H9 (cell line): Measurements from ENCODE around the gene CCSER1. TPM values are rescaled to one million over a fixed set of nuclear protein-coding genes. Genes with fewer than 3 reads are reported as not detected.

Experiments
- DNase-seq: peaks from one replicate; pipeline ENCODE4 v3.0.0-alpha.2; 2017
- H2AFZ ChIP-seq: one replicate; pipeline ENCODE4 v1.6.1; 2013; ENCODE audit warnings: mild to moderate bottlenecking, low read length, control low read depth, moderate library complexity
- H2AK5ac ChIP-seq: 2 replicates; pipeline ENCODE4 v1.6.1; 2013; ENCODE audit warnings: low read length, control low read depth, mixed read lengths; ENCODE audit not compliant: insufficient read length
- H2BK120ac ChIP-seq: one replicate; pipeline ENCODE4 v1.6.1; 2013; ENCODE audit warnings: low read depth, mild to moderate bottlenecking, low read length, control low read depth, inconsistent platforms; ENCODE audit not compliant: poor library complexity, severe bottlenecking
- H2BK12ac ChIP-seq: 2 replicates; pipeline ENCODE4 v1.6.1; 2013; ENCODE audit warnings: low read length, control low read depth, mixed read lengths, low read depth; ENCODE audit not compliant: insufficient read length
- H2BK15ac ChIP-seq: 2 replicates; pipeline ENCODE4 v1.6.1; 2013; ENCODE audit warnings: low read depth, low read length, control low read depth
- H2BK20ac ChIP-seq: one replicate; pipeline ENCODE4 v1.6.1; 2013; ENCODE audit warnings: low read depth, mild to moderate bottlenecking, low read length, control low read depth, inconsistent platforms; ENCODE audit not compliant: poor library complexity, severe bottlenecking
- H2BK5ac ChIP-seq: 2 replicates; pipeline ENCODE4 v1.6.1; 2013; ENCODE audit warnings: low read length, control low read depth, mixed read lengths; ENCODE audit not compliant: insufficient read length
- H3K14ac ChIP-seq: 2 replicates; pipeline ENCODE4 v1.6.1; 2013; ENCODE audit warnings: low read length, control low read depth; ENCODE audit not compliant: insufficient read depth
- H3K18ac ChIP-seq: 2 replicates; pipeline ENCODE4 v1.6.1; 2013; ENCODE audit warnings: low read depth, mild to moderate bottlenecking, mixed read lengths, low read length, control low read depth; ENCODE audit not compliant: insufficient read length
- H3K23ac ChIP-seq: 2 replicates; pipeline ENCODE4 v1.6.1; 2013; ENCODE audit warnings: low read length, control low read depth, mixed read lengths, low read depth; ENCODE audit not compliant: insufficient read length
- H3K23me2 ChIP-seq: 2 replicates; pipeline ENCODE4 v1.6.1; 2013; ENCODE audit warnings: low read depth, mild to moderate bottlenecking, mixed read lengths, low read length, control low read depth; ENCODE audit not compliant: insufficient read length, poor library complexity, severe bottlenecking
- H3K27ac ChIP-seq: 2 replicates; pipeline ENCODE4 v1.5.1; 2013; ENCODE audit warnings: low read length, control low read depth, mixed read lengths, low read depth; ENCODE audit not compliant: insufficient read length
- H3K27me3 ChIP-seq: 2 replicates; pipeline ENCODE4 v1.6.1; 2013; ENCODE audit warnings: low read length, control low read depth, inconsistent platforms; ENCODE audit not compliant: insufficient read depth
- H3K4ac ChIP-seq: 2 replicates; pipeline ENCODE4 v1.6.1; 2013; ENCODE audit warnings: low read depth, mild to moderate bottlenecking, control low read depth, inconsistent platforms, low read length, moderate library complexity
- H3K4me1 ChIP-seq: 2 replicates; pipeline ENCODE4 v1.6.1; 2013; ENCODE audit warnings: low read length, control low read depth, inconsistent platforms; ENCODE audit not compliant: insufficient read depth
- H3K4me2 ChIP-seq: 2 replicates; pipeline ENCODE4 v1.6.1; 2013; ENCODE audit warnings: low read length, control low read depth, mixed read lengths; ENCODE audit not compliant: insufficient read length, insufficient read depth
- H3K56ac ChIP-seq: 2 replicates; pipeline ENCODE4 v1.6.1; 2013; ENCODE audit warnings: low read depth, mild to moderate bottlenecking, mixed read lengths, low read length, control low read depth; ENCODE audit not compliant: insufficient read length
- H3K79me1 ChIP-seq: 2 replicates; pipeline ENCODE4 v1.6.1; 2013; ENCODE audit warnings: low read depth, mild to moderate bottlenecking, moderate library complexity, low read length, control low read depth, inconsistent platforms; ENCODE audit not compliant: insufficient read depth, poor library complexity, severe bottlenecking
- H3K79me2 ChIP-seq: 2 replicates; pipeline ENCODE4 v1.6.1; 2013; ENCODE audit warnings: low read length, control low read depth, inconsistent platforms; ENCODE audit not compliant: insufficient read depth
- H3K9ac ChIP-seq: 2 replicates; pipeline ENCODE4 v1.6.1; 2013; ENCODE audit warnings: low read length, control low read depth, mixed read lengths; ENCODE audit not compliant: insufficient read length; ENCODE audit errors: extremely low read depth
- H3K9me3 ChIP-seq: one replicate; pipeline ENCODE4 v1.6.1; 2013; ENCODE audit warnings: low read depth, low read length, inconsistent platforms; ENCODE audit not compliant: control insufficient read depth
- H3T11ph ChIP-seq: one replicate; pipeline ENCODE4 v1.6.1; 2013; ENCODE audit warnings: mild to moderate bottlenecking, low read length, control low read depth, inconsistent platforms
- H4K20me1 ChIP-seq: one replicate; pipeline ENCODE4 v1.6.1; 2013; ENCODE audit not compliant: control insufficient read depth, insufficient read length, insufficient read depth
- H4K5ac ChIP-seq: 2 replicates; pipeline ENCODE4 v1.6.1; 2013; ENCODE audit warnings: low read depth, mild to moderate bottlenecking, mixed read lengths, low read length, control low read depth; ENCODE audit not compliant: insufficient read length
- H4K8ac ChIP-seq: replicated peaks from 2 replicates; pipeline ENCODE4 v1.6.1; 2013; ENCODE audit warnings: low read length, control low read depth, mixed read lengths, low read depth; ENCODE audit not compliant: insufficient read length
- H4K91ac ChIP-seq: 2 replicates; pipeline ENCODE4 v1.6.1; 2013; ENCODE audit warnings: low read depth, mild to moderate bottlenecking, moderate library complexity, mixed read lengths, low read length, control low read depth; ENCODE audit not compliant: insufficient read length
- H3K27ac Mint-ChIP-seq, 3 experiments: 2 replicates in 2 of 3; 3 replicates in 1 of 3; pipeline ENCODE4 v1.8.0; 2020 to 2021; ENCODE audit warnings: mixed read lengths in 3 of 3, mild to moderate bottlenecking in 1 of 3, moderate library complexity in 1 of 3
- H3K27me3 Mint-ChIP-seq: 2 replicates; pipeline ENCODE4 v1.8.0; 2021; ENCODE audit warnings: low read depth, mild to moderate bottlenecking, moderate library complexity, mixed read lengths
- H3K36me3 Mint-ChIP-seq, 3 experiments: 2 replicates in 2 of 3; 3 replicates in 1 of 3; pipeline ENCODE4 v1.8.0; 2020 to 2021; ENCODE audit warnings: low read depth in 3 of 3, mixed read lengths in 3 of 3; ENCODE audit not compliant: insufficient read depth in 1 of 3
- H3K4me1 Mint-ChIP-seq, 2 experiments: 2 replicates each; pipeline ENCODE4 v1.8.0; 2020; ENCODE audit warnings: mixed read lengths in 2 of 2
- H3K4me3 Mint-ChIP-seq, 2 experiments: 2 replicates in 1 of 2; 3 replicates in 1 of 2; pipeline ENCODE4 v1.8.0; 2020 to 2021; ENCODE audit warnings: mild to moderate bottlenecking in 2 of 2, mixed read lengths in 2 of 2, moderate library complexity in 1 of 2
- H3K9me3 Mint-ChIP-seq, 2 experiments: 2 replicates in 1 of 2; 3 replicates in 1 of 2; pipeline ENCODE4 v1.8.0; 2020; ENCODE audit warnings: mild to moderate bottlenecking in 2 of 2, mixed read lengths in 2 of 2, moderate library complexity in 1 of 2
- CTCF ChIP-seq: fragments of 200-600 bp; sonication (generic); conservative IDR thresholded peaks from 3 replicates; pipeline ENCODE4 v1.8.0; 2021; ENCODE audit warnings: antibody characterized with exemption, mild to moderate bottlenecking
- WGBS: extraction: QIAGEN DNeasy Blood & Tissue Kit; methylation state at CpG from one replicate; pipeline ENCODE4 v1.1.7; 2013; ENCODE audit warnings: missing lambda C conversion rate, low lambda C conversion rate, mixed read lengths; ENCODE audit not compliant: insufficient read length; ENCODE audit errors: extremely low coverage; 5-methylcytosine and 5-hydroxymethylcytosine counted together
- total RNA-seq: library from RNA; stranded (reverse); gene quantifications from 2 replicates; pipeline ENCODE4 v1.2.1, GENCODE V29; 2021

The CCSER1 gene
- total RNA-seq, 1 experiment from 2014 or later: 0.37 TPM

GRCh38 chr4:90990284-90990683 lies 863.1 kb downstream of the CCSER1 start:
- no peaks in the 10 kb centered on the region for H3K27me3 ChIP-seq
- H3K4me2 ChIP-seq: no peak overlapping the region
- no peak overlapping the region for H3K23ac ChIP-seq
- no peak overlapping the region for H4K8ac ChIP-seq
- H2BK12ac ChIP-seq: no peak overlapping the region
- no peak overlapping the region for H2AK5ac ChIP-seq
- no peaks in the 10 kb centered on the region for H3K23me2 ChIP-seq
- Mint-ChIP-seq H3K4me3 (no peak overlapping the region), H3K27ac (no peak overlapping the region), H3K27me3 (no peaks in the 10 kb centered on the region), H3K4me1 (peaks cover 7% of the 10 kb centered on the region in 2 experiments; a peak in 3 of 4 replicates), H3K9me3 (no peaks in the 10 kb centered on the region), H3K36me3 (no peaks in the 10 kb centered on the region)
- no peak overlapping the region for H4K5ac ChIP-seq
- no peaks in the 10 kb centered on the region for H3K4me1 ChIP-seq
- H4K91ac ChIP-seq: no peak overlapping the region
- no peak overlapping the region for H2AFZ ChIP-seq
- no peak overlapping the region for H3K27ac ChIP-seq
- DNase-seq: no peak
- no peak for TF ChIP-seq CTCF
- H3K18ac ChIP-seq: no peak overlapping the region
- H2BK15ac ChIP-seq: no peak overlapping the region
- H3T11ph ChIP-seq: no peak overlapping the region
- H3K4ac ChIP-seq: no peak overlapping the region
- no peak overlapping the region for H2BK20ac ChIP-seq
- H3K79me1 ChIP-seq: no peaks in the 10 kb centered on the region
- no peaks in the 10 kb centered on the region for H3K9me3 ChIP-seq
- no CpG with 5 or more reads among the region's 2 CpGs for WGBS
- H2BK5ac ChIP-seq: no peak overlapping the region
- H4K20me1 ChIP-seq: no peaks in the 10 kb centered on the region
- H3K14ac ChIP-seq: no peak overlapping the region
- H3K9ac ChIP-seq: no peak overlapping the region
- no peaks in the 10 kb centered on the region for H3K79me2 ChIP-seq
- H3K56ac ChIP-seq: no peak overlapping the region
- no peak overlapping the region for H2BK120ac ChIP-seq
